ENCODE results near the gene RPLP1.

Gene RPLP1

DNA sequence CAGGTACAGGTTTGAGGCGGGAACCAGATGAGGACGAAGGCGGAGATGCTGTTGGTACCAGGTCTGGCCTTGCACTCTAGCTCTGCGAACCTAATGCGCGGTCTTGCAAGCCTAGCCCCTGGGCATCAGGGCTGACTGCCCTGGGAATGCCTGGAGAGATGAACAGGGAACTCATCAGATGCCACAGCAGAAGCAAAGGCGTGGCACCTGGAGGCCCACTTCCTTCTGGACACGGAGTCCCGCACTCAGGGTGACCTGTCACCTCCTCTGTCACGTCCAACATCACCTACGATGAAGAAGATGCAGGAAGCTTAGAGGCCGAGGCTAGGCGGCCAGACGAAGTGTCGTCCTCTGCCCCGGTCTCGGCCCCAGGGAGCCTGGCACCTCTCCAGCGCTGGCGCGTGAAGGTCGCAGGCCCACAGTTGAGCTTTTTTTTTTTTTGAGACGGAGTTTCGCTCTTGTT lies 9.4 kb downstream of the RPLP1 start:
- no peak for TF ChIP-seq CTCF (IDR thresholded peaks at IDR 0.05; ENCODE audit: borderline replicate concordance, insufficient read depth, low read depth, low read length)
- H3K4me3 ChIP-seq (ENCODE audit: low read depth, low read length) = peak overlapping the region; percentile 44

DNA sequence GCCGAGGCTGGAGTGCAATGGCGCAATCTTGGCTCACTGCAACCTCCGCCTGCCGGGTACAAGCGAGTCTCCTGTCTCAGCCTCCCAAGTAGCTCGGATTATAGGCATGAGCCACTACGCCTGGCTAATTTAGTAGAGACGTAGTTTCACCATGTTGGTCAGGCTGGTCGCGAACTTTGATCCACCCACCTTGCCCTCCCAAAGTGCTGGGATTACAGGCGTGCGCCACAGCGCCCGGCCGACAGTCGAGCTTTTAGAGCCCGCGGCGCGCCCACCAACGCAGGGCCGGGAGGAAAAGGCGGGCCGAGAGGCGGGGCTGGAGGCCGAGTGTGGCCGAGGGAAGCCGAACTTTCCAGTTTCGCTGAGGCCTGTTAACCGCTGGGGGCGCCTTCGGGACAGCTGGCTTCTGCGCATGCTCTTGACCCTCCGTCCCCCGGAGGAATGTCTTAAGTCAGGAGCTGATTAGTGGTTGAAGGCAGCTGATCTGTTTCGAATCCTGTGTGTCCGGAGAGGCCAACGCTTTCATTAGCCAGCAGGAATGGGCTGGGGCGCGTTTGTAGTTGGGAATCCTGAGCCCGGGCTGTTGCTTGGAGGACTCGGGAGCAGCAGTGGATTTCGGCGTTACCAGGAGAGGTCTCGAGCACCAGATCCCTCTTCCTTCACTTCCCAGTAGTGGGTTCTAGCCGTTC lies 10.0 kb downstream of the RPLP1 start:
- peak; percentile 89 for TF ChIP-seq CTCF (IDR thresholded peaks at IDR 0.05; ENCODE audit: borderline replicate concordance, insufficient read depth, low read depth, low read length)
- H3K4me3 ChIP-seq (ENCODE audit: low read depth, low read length) = peak overlapping the region; percentile 44

DNA sequence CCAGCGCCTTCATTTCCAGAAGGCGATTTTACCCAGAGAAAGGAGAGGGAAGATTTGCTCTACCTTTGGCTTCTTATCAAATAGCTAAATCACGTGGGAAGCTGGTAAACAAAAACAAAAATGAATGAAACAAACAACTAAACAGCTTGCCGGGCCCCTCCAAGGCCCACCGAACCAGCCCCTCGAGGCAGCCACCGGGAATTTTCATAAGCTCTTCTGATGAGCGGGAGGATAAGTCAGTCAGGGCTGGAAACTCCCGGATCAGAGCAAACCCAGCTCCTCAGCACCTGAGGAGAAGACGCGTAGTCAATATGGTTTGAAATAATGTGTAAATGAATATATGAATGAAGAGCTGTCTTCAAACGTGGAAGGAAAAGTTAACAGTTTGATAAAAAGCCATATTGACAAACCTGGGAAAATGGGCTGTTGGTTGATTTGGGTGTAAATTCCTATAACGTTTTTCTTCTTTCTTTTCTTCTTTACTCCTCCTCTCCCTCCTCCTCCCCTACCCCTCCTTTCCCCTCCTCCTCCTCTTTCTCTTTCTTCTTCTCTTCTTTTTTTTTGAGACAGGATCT lies 10.7 kb downstream of the RPLP1 start:
- no peak for TF ChIP-seq CTCF (IDR thresholded peaks at IDR 0.05; ENCODE audit: borderline replicate concordance, insufficient read depth, low read depth, low read length)
- H3K4me3 ChIP-seq (ENCODE audit: low read depth, low read length) = peak overlapping the region; percentile 18

DNA sequence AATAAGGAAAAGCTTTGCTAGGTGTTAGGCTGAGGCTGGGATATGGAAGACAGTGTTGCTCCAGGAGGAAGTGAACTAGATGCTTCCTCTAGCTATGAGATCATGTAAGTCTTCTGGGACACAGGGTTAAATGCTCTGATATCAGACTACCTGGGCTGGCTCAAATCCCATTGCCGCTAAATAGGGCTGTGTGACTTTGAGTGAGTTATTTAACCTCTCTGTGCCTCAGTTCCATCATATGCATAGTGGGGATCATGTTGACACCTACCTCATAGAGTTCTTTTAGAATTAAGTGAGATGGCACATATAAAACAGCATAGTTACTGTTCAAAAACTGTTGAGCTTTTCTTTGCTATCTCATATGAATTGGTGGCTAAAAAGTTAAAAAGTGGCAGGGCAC lies 12.6 kb downstream of the RPLP1 start:
- H3K4me3 ChIP-seq (ENCODE audit: low read depth, low read length) = no peak overlapping the region
- no peak for TF ChIP-seq CTCF (IDR thresholded peaks at IDR 0.05; ENCODE audit: borderline replicate concordance, insufficient read depth, low read depth, low read length)

DNA sequence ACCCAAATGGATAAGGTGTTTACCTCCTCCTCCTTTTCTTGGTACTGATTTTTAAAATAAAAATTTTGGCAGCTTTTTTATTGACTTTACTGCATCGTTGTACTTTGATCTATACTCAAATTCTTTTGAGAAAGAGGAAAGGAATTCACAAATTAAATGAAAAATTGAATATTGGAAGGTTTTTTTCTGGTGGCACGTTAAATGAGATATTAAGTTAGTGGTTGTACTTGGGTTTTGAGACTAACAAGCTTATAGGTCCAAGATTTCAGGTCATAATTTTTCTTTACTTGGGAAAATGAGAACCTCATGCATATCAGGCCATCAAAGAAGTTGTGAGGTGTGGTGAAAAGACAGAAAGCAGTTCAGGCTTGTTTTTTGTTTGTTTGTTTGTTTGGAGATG lies 14.1 kb downstream of the RPLP1 start:
- no peak for TF ChIP-seq CTCF (IDR thresholded peaks at IDR 0.05; ENCODE audit: borderline replicate concordance, insufficient read depth, low read depth, low read length)
- no peak overlapping the region for H3K4me3 ChIP-seq (ENCODE audit: low read depth, low read length)

GRCh38 chr15:69467636-69468035 lies 15.0 kb downstream of the RPLP1 start:
- TF ChIP-seq CTCF (IDR thresholded peaks at IDR 0.05; ENCODE audit: borderline replicate concordance, insufficient read depth, low read depth, low read length) = no peak
- no peak overlapping the region for H3K4me3 ChIP-seq (ENCODE audit: low read depth, low read length)

Measured in GM12875 (cell line).